Activated T-cell treated with anti-CD3 and anti-CD28 coated beads, Interleukin-2, amount 50 U/mL, for 72 hours (primary cell): ENCODE measurements around the gene ZNF385C. TPM values are rescaled to one million over a fixed set of nuclear protein-coding genes. Genes with fewer than 3 reads are reported as not detected.

Source experiments
- ATAC-seq, 2 donors: fragments of 150-1000 bp; cut with Tn5 transposase; replicated peaks in 1 of 2; 2 replicates each; pipeline ENCODE4 v1.10.0; 2021; ENCODE audit warnings: moderate library complexity in 2 of 2, mild to moderate bottlenecking in 1 of 2
- DNase-seq, 2 donors: peaks; one replicate each; pipeline ENCODE4 v3.0.0; 2021 to 2022; ENCODE audit warnings: mixed read lengths in 1 of 2
- H3K27ac Mint-ChIP-seq: one replicate; pipeline ENCODE4 v1.8.0; 2022; ENCODE audit warnings: mild to moderate bottlenecking, moderate library complexity, mixed read lengths
- H3K27me3 Mint-ChIP-seq: one replicate; pipeline ENCODE4 v1.8.0; 2022; ENCODE audit warnings: low read depth, mixed read lengths
- H3K36me3 Mint-ChIP-seq, 2 donors: one replicate each; pipeline ENCODE4 v1.8.0; 2022; ENCODE audit warnings: mixed read lengths in 2 of 2, mild to moderate bottlenecking in 1 of 2; ENCODE audit not compliant: insufficient read depth in 2 of 2
- H3K4me1 Mint-ChIP-seq: one replicate; pipeline ENCODE4 v1.8.0; 2022; ENCODE audit warnings: low read depth, mixed read lengths
- H3K4me3 Mint-ChIP-seq, 2 donors: one replicate each; pipeline ENCODE4 v1.8.0; 2022; ENCODE audit warnings: mild to moderate bottlenecking in 2 of 2, mixed read lengths in 2 of 2, moderate library complexity in 2 of 2
- H3K9me3 Mint-ChIP-seq, 2 donors: one replicate each; pipeline ENCODE4 v1.8.0; 2022; ENCODE audit warnings: mixed read lengths in 2 of 2
- total RNA-seq, 2 donors: library from RNA; stranded (reverse); gene quantifications; one replicate each; pipeline ENCODE4 v1.2.3, GENCODE V29; 2022

The ZNF385C gene
- total RNA-seq, 2 donors from 2014 or later = 1.1 to 1.6 TPM

- no peaks in the 10 kb centered on the region for H3K36me3 Mint-ChIP-seq
- peaks cover 21% of the 10 kb centered on the region for H3K4me1 Mint-ChIP-seq
- peak overlapping the region; percentile 76 to 80 for H3K4me3 Mint-ChIP-seq
- DNase-seq = peak in 1 of 2 donors; percentile 31
- H3K27ac Mint-ChIP-seq = no peak overlapping the region
- no peaks in the 10 kb centered on the region for H3K9me3 Mint-ChIP-seq
- ATAC-seq = peak; percentile 38 to 46
- peaks cover 9% of the 10 kb centered on the region for H3K27me3 Mint-ChIP-seq
Measured at GRCh38 chr17:42072323-42073187, 25.7 kb downstream of the ZNF385C start.

- Mint-ChIP-seq H3K4me3 (peak overlapping the region; percentile 72 to 76), H3K9me3 (no peaks in the 10 kb centered on the region), H3K4me1 (peaks cover 25% of the 10 kb centered on the region), H3K36me3 (no peaks in the 10 kb centered on the region), H3K27ac (no peak overlapping the region), H3K27me3 (peaks cover 9% of the 10 kb centered on the region)
- ATAC-seq (peak; percentile 59 to 62), DNase-seq (peak in 1 of 2 donors; percentile 38)
Measured at GRCh38 chr17:42071810-42072209, 26.5 kb downstream of the ZNF385C start.

- DNase-seq = no peak
- peaks cover 40% of the 10 kb centered on the region for H3K4me1 Mint-ChIP-seq
Measured at GRCh38 chr17:42068979-42069378, 29.3 kb downstream of the ZNF385C start.

GRCh38 chr17:42067371-42068091, 30.7 kb downstream of the ZNF385C start:
- Mint-ChIP-seq H3K4me1 (peaks cover 43% of the 10 kb centered on the region), H3K27me3 (no peaks in the 10 kb centered on the region), H3K36me3 (no peaks in the 10 kb centered on the region), H3K4me3 (no peak overlapping the region), H3K27ac (no peak overlapping the region), H3K9me3 (no peaks in the 10 kb centered on the region)
- ATAC-seq (peak; percentile 39 to 45), DNase-seq (peak; percentile 72 to 75)

More at GRCh38 chr17:42068979-42069378, 29.3 kb downstream of the ZNF385C start:
- ATAC-seq = no peak
- Mint-ChIP-seq H3K27me3 (peaks cover 9% of the 10 kb centered on the region), H3K9me3 (no peaks in the 10 kb centered on the region), H3K36me3 (no peaks in the 10 kb centered on the region), H3K4me3 (no peak overlapping the region), H3K27ac (no peak overlapping the region)

- ATAC-seq (peak in 1 of 2 donors; percentile 31), DNase-seq (no peak)
- Mint-ChIP-seq H3K27me3 (no peaks in the 10 kb centered on the region), H3K27ac (no peak overlapping the region), H3K9me3 (no peaks in the 10 kb centered on the region), H3K4me3 (no peak overlapping the region), H3K4me1 (peaks cover 35% of the 10 kb centered on the region), H3K36me3 (no peaks in the 10 kb centered on the region)
Measured at GRCh38 chr17:42065201-42065600, 33.1 kb downstream of the ZNF385C start.

GRCh38 chr17:42062681-42063080, 35.6 kb downstream of the ZNF385C start:
- DNase-seq = no peak
- no peak overlapping the region for H3K27ac Mint-ChIP-seq
- H3K36me3 Mint-ChIP-seq = no peaks in the 10 kb centered on the region
- no peaks in the 10 kb centered on the region for H3K9me3 Mint-ChIP-seq
- ATAC-seq = no peak
- H3K4me3 Mint-ChIP-seq = no peak overlapping the region
- no peaks in the 10 kb centered on the region for H3K27me3 Mint-ChIP-seq
- H3K4me1 Mint-ChIP-seq = peaks cover 35% of the 10 kb centered on the region

GRCh38 chr17:42061646-42062487, 36.4 kb downstream of the ZNF385C start:
- H3K36me3 Mint-ChIP-seq = no peaks in the 10 kb centered on the region
- DNase-seq (no peak), ATAC-seq (no peak)
- H3K4me3 Mint-ChIP-seq = no peak overlapping the region
- H3K27ac Mint-ChIP-seq = no peak overlapping the region
- peaks cover 34% of the 10 kb centered on the region for H3K4me1 Mint-ChIP-seq
- no peaks in the 10 kb centered on the region for H3K9me3 Mint-ChIP-seq
- H3K27me3 Mint-ChIP-seq = no peaks in the 10 kb centered on the region

- H3K4me1 Mint-ChIP-seq = peaks cover 42% of the 10 kb centered on the region
- H3K9me3 Mint-ChIP-seq = no peaks in the 10 kb centered on the region
- H3K36me3 Mint-ChIP-seq = no peaks in the 10 kb centered on the region
- no peaks in the 10 kb centered on the region for H3K27me3 Mint-ChIP-seq
- no peak for DNase-seq
- no peak for ATAC-seq
- no peak overlapping the region for H3K27ac Mint-ChIP-seq
- H3K4me3 Mint-ChIP-seq = no peak overlapping the region
Measured at GRCh38 chr17:42060231-42060630, 38.0 kb downstream of the ZNF385C start.

GRCh38 chr17:42059815-42060214, 38.5 kb downstream of the ZNF385C start:
- Mint-ChIP-seq H3K4me1 (peaks cover 38% of the 10 kb centered on the region), H3K27ac (no peak overlapping the region), H3K36me3 (no peaks in the 10 kb centered on the region)

GRCh38 chr17:42058063-42058462, 40.2 kb downstream of the ZNF385C start:
- ATAC-seq = no peak
- no peaks in the 10 kb centered on the region for H3K9me3 Mint-ChIP-seq

More at GRCh38 chr17:42059815-42060214, 38.5 kb downstream of the ZNF385C start:
- no peak for ATAC-seq
- H3K4me3 Mint-ChIP-seq = no peak overlapping the region
- H3K27me3 Mint-ChIP-seq = peaks cover 4% of the 10 kb centered on the region
- no peak for DNase-seq
- H3K9me3 Mint-ChIP-seq = no peaks in the 10 kb centered on the region

GRCh38 chr17:42056635-42057034, 41.6 kb downstream of the ZNF385C start:
- Mint-ChIP-seq H3K4me1 (peaks cover 17% of the 10 kb centered on the region), H3K4me3 (no peak overlapping the region), H3K9me3 (no peaks in the 10 kb centered on the region), H3K27me3 (peaks cover 30% of the 10 kb centered on the region), H3K27ac (no peak overlapping the region), H3K36me3 (no peaks in the 10 kb centered on the region)
- ATAC-seq (no peak), DNase-seq (no peak)

More at GRCh38 chr17:42058063-42058462, 40.2 kb downstream of the ZNF385C start:
- Mint-ChIP-seq H3K27ac (no peak overlapping the region), H3K36me3 (no peaks in the 10 kb centered on the region), H3K27me3 (peaks cover 15% of the 10 kb centered on the region), H3K4me1 (peaks cover 21% of the 10 kb centered on the region), H3K4me3 (no peak overlapping the region)
- no peak for DNase-seq

- H3K4me1 Mint-ChIP-seq = peaks cover 17% of the 10 kb centered on the region
- DNase-seq = no peak
- no peak overlapping the region for H3K27ac Mint-ChIP-seq
Measured at GRCh38 chr17:42055496-42055895, 42.8 kb downstream of the ZNF385C start.

More at GRCh38 chr17:42055496-42055895, 42.8 kb downstream of the ZNF385C start:
- H3K9me3 Mint-ChIP-seq = no peaks in the 10 kb centered on the region
- peak; percentile 9 to 17 for ATAC-seq
- no peaks in the 10 kb centered on the region for H3K36me3 Mint-ChIP-seq
- peaks cover 41% of the 10 kb centered on the region for H3K27me3 Mint-ChIP-seq
- H3K4me3 Mint-ChIP-seq = no peak overlapping the region
